PFSK-1 (cell line): Measurements from ENCODE around the gene GATA2.

Experiments
- FOXP2 ChIP-seq: optimal IDR thresholded peaks from 2 replicates; pipeline ENCODE3; 2011; ENCODE audit warnings: borderline replicate concordance, control low read depth, inconsistent platforms; ENCODE audit not compliant: insufficient read depth; ENCODE audit errors: extremely low read length, extremely low read depth
- POLR2AphosphoS5 ChIP-seq: IDR thresholded peaks from 2 replicates; pipeline ENCODE4 v1.6.1; 2012; ENCODE audit warnings: low read depth, mild to moderate bottlenecking, control low read depth, low read length, moderate library complexity
- SIN3A ChIP-seq: IDR thresholded peaks from 2 replicates; pipeline ENCODE4 v1.6.1; 2012; ENCODE audit warnings: mild to moderate bottlenecking, low read length, moderate library complexity, borderline replicate concordance; ENCODE audit not compliant: insufficient read depth
- TAF1 ChIP-seq: IDR thresholded peaks from 2 replicates; pipeline ENCODE4 v1.6.1; 2012; ENCODE audit warnings: low read length, control low read depth, borderline replicate concordance; ENCODE audit not compliant: insufficient read depth
- TF ChIP-seq, protein P1 (sequence below), 2 experiments: IDR thresholded peaks; 2 replicates each; pipeline versions ENCODE4 v1.6.1 to v1.8.0; 2011 to 2012; ENCODE audit warnings: low read depth in 2 of 2, low read length in 2 of 2, control low read depth in 1 of 2, inconsistent platforms in 1 of 2, mild to moderate bottlenecking in 1 of 2, moderate library complexity in 1 of 2; ENCODE audit not compliant: insufficient read depth in 1 of 2

GATA2 gene

DNA sequence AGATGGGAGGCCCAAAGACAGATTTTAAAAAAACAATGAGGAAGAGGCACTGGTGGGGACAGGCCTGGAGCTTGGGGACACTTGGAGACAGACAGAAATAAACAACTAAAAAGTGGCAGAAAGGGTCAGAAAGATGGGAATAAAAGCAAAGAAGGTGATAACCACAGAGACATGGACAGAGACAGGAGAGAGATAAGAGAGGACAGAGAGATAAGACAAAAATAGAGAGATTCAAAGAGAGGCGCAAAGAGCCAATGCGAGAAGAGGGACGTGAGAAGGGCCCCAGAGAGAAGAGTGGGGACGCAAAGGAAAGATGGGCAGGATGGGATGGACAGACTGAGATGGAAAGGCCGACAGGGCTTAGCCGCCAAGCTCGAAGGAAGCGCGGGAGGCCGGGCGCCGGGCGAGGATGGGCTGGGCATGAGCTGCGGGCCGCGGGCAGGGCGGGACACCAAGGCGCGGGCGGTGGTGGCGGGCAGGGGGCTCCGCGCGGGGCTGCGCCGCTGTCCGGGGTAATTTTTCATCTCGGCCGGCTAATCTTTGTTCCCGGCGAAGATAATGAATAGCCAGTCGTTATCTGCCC is 3.1 kb upstream of the GATA2 start:
- TF ChIP-seq TAF1 (no peak), SIN3A (no peak), FOXP2 (no peak), POLR2AphosphoS5 (no peak)
- TF ChIP-seq, protein P1, sequence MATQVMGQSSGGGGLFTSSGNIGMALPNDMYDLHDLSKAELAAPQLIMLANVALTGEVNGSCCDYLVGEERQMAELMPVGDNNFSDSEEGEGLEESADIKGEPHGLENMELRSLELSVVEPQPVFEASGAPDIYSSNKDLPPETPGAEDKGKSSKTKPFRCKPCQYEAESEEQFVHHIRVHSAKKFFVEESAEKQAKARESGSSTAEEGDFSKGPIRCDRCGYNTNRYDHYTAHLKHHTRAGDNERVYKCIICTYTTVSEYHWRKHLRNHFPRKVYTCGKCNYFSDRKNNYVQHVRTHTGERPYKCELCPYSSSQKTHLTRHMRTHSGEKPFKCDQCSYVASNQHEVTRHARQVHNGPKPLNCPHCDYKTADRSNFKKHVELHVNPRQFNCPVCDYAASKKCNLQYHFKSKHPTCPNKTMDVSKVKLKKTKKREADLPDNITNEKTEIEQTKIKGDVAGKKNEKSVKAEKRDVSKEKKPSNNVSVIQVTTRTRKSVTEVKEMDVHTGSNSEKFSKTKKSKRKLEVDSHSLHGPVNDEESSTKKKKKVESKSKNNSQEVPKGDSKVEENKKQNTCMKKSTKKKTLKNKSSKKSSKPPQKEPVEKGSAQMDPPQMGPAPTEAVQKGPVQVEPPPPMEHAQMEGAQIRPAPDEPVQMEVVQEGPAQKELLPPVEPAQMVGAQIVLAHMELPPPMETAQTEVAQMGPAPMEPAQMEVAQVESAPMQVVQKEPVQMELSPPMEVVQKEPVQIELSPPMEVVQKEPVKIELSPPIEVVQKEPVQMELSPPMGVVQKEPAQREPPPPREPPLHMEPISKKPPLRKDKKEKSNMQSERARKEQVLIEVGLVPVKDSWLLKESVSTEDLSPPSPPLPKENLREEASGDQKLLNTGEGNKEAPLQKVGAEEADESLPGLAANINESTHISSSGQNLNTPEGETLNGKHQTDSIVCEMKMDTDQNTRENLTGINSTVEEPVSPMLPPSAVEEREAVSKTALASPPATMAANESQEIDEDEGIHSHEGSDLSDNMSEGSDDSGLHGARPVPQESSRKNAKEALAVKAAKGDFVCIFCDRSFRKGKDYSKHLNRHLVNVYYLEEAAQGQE (IDR thresholded peaks at IDR 0.05; ENCODE audit: insufficient read depth in 1 of 2, low read depth in 2 of 2, low read length in 2 of 2), result no peak

DNA sequence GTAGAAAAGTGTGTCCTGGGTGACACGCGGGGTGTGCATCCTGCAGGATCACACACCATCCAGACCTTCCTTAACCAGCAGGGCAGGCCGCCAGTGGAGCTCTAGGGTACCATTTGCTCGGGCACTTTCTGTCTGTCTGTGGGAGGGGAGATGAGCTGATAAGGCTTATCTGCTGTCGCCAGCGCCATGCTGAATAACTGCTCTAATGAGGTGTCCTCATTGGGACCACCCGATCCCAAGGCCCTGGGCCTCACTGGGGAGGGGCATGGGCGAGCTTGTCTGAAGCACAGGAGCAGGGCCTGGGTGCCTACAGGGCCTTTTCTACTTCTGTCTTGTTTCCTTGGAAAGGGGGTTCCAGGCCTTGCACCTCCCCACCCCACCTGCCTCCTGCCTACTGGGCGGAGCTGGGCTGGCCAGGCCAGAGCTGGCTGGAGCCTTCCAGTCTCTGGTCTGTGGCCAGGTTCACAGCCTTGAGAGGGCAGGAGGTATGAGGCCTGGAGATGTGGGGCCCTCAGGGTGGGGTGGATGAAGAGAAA is 2.5 kb upstream of the GATA2 start:
- TF ChIP-seq POLR2AphosphoS5 (no peak), TAF1 (no peak), SIN3A (no peak), FOXP2 (no peak)
- TF ChIP-seq, protein P1 (IDR thresholded peaks at IDR 0.05; ENCODE audit: insufficient read depth in 1 of 2, low read depth in 2 of 2, low read length in 2 of 2), result no peak

DNA sequence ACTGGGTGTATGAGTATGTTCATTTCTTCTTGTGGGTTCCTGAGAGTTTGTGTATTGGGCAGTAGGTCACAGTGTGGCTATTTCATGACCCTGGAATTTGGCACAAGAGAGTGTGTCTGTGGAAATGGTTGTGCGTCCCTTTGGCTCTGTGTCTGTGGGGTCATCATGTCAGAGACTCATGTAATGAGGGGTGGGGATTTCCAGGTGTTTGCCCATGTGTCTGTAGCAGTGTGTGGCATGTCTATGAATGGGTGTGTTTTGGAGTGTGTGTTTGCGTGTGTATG is 1.3 kb upstream of the GATA2 start:
- TF ChIP-seq FOXP2 (no peak), POLR2AphosphoS5 (no peak), TAF1 (no peak), SIN3A (no peak)
- TF ChIP-seq, protein P1 (IDR thresholded peaks at IDR 0.05; ENCODE audit: insufficient read depth in 1 of 2, low read depth in 2 of 2, low read length in 2 of 2), result no peak

DNA sequence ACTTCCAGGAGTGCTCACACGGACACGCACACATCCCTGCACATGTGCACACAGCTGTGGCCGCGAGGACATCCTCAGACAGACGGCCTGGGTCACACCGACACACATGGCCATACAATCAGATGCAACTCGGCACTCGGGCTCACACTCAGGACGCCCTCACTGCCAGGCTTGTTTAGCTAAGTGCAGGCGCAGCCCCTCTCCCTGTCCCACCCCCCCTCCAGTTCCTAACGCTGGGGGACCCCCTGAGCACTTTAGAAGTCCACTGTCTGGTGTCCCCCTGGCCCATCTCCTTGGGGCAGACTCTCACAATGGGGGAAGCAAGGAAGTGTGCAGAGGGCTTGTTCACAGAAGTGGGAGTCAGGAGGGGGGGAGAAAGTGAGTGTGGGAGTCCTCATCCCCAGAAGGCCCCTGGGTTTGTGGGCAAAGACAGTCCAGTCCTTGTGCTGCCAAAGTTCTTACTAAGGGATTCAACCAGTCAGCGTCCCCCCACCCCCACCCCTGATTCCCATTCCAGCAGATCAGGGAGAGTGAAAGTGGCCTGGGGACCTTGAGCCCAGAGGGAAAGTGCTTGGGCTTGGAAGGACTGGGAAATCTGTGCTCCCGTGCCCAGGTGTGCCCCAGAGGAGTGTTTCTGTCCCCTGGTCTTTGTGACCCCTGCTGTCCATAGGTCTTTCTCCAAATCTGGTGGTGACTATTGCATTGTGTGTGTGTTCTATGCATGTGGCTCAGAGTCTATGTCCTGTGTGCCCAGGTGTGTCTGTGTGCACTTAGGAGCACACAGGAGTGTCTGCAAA is 767 bp upstream of the GATA2 start:
- TF ChIP-seq FOXP2 (no peak), TAF1 (no peak), SIN3A (no peak), POLR2AphosphoS5 (no peak)
- TF ChIP-seq, protein P1 (IDR thresholded peaks at IDR 0.05; ENCODE audit: insufficient read depth in 1 of 2, low read depth in 2 of 2, low read length in 2 of 2), result no peak
